Nephron progenitor cell (in vitro differentiated cells): ENCODE results near the gene HS3ST4.

Source experiments
- DNase-seq: peaks from one replicate; pipeline ENCODE4 v3.0.0; 2021
- H3K27ac Mint-ChIP-seq: 2 replicates; pipeline ENCODE4 v1.8.0; 2021; ENCODE audit warnings: mild to moderate bottlenecking, moderate library complexity, mixed read lengths
- H3K27me3 Mint-ChIP-seq: 2 replicates; pipeline ENCODE4 v1.8.0; 2021; ENCODE audit warnings: mild to moderate bottlenecking, low read depth, mixed read lengths; ENCODE audit not compliant: poor library complexity
- H3K36me3 Mint-ChIP-seq: 2 replicates; pipeline ENCODE4 v1.8.0; 2021; ENCODE audit warnings: low read depth, mixed read lengths
- H3K4me1 Mint-ChIP-seq: 2 replicates; pipeline ENCODE4 v1.8.0; 2021; ENCODE audit warnings: mixed read lengths
- H3K4me3 Mint-ChIP-seq: 2 replicates; pipeline ENCODE4 v1.8.0; 2021; ENCODE audit warnings: mild to moderate bottlenecking, moderate library complexity, mixed read lengths
- H3K9me3 Mint-ChIP-seq: 2 replicates; pipeline ENCODE4 v1.8.0; 2021; ENCODE audit warnings: mild to moderate bottlenecking, moderate library complexity, mixed read lengths
- TF ChIP-seq, protein P1 (sequence below): fragments of 200-600 bp; sonication (generic); IDR thresholded peaks from 2 replicates; pipeline ENCODE4 v1.5.0; 2021; ENCODE audit warnings: antibody characterized with exemption

The HS3ST4 gene

GRCh38 chr16:25691519-25692091, at the start of gene HS3ST4:
TSS of gene HS3ST4 (plus strand) at chr16:25691959.
- Mint-ChIP-seq H3K36me3 (no peaks in the 10 kb centered on the region), H3K27me3 (peaks cover 49% of the 10 kb centered on the region), H3K4me3 (peak within 1 kb of the TSS; percentile 88), H3K9me3 (no peaks in the 10 kb centered on the region), H3K4me1 (peaks cover 36% of the 10 kb centered on the region), H3K27ac (no peak within 1 kb of the TSS)
- peak; percentile 72 for DNase-seq
- TF ChIP-seq, protein P1, sequence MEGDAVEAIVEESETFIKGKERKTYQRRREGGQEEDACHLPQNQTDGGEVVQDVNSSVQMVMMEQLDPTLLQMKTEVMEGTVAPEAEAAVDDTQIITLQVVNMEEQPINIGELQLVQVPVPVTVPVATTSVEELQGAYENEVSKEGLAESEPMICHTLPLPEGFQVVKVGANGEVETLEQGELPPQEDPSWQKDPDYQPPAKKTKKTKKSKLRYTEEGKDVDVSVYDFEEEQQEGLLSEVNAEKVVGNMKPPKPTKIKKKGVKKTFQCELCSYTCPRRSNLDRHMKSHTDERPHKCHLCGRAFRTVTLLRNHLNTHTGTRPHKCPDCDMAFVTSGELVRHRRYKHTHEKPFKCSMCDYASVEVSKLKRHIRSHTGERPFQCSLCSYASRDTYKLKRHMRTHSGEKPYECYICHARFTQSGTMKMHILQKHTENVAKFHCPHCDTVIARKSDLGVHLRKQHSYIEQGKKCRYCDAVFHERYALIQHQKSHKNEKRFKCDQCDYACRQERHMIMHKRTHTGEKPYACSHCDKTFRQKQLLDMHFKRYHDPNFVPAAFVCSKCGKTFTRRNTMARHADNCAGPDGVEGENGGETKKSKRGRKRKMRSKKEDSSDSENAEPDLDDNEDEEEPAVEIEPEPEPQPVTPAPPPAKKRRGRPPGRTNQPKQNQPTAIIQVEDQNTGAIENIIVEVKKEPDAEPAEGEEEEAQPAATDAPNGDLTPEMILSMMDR, result no peak

DNA sequence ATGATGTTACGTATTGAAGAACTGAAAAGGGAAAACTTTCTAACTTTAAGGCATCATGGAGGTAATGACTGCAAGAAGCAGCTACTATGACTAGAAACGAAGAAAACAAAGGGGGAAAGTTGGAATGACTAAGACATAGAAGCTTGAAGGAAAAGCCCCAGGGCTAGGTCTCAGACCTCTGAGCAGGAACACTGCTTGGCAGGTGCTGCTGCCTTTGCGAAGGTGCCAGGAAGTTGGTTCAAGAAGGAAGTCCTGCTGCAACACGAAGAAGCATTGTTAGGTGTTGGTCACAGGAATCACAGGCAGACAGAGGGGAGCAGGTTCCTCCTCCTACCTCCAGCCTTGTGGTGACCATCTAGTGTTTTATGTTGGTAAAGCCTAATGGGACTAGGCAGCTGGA, 48.1 kb upstream of the HS3ST4 start:
- Mint-ChIP-seq H3K4me1 (no peaks in the 10 kb centered on the region), H3K27ac (no peak overlapping the region), H3K36me3 (no peaks in the 10 kb centered on the region), H3K27me3 (peaks cover 3% of the 10 kb centered on the region), H3K4me3 (no peak overlapping the region), H3K9me3 (no peaks in the 10 kb centered on the region)
- TF ChIP-seq, protein P1, result no peak
- no peak for DNase-seq

- Mint-ChIP-seq H3K9me3 (no peaks in the 10 kb centered on the region), H3K4me1 (peaks cover 13% of the 10 kb centered on the region), H3K27ac (no peak overlapping the region), H3K4me3 (no peak overlapping the region), H3K36me3 (no peaks in the 10 kb centered on the region), H3K27me3 (peaks cover 4% of the 10 kb centered on the region)
- TF ChIP-seq, protein P1, result no peak
- DNase-seq, result no peak
Measured at GRCh38 chr16:25656639-25657038, 35.1 kb upstream of the HS3ST4 start.

- H3K36me3 Mint-ChIP-seq, result no peaks in the 10 kb centered on the region
- TF ChIP-seq, protein P1, result no peak
- H3K27ac Mint-ChIP-seq, result no peak overlapping the region
- H3K4me3 Mint-ChIP-seq, result no peak overlapping the region
- no peaks in the 10 kb centered on the region for H3K4me1 Mint-ChIP-seq
- DNase-seq, result no peak
- peaks cover 6% of the 10 kb centered on the region for H3K9me3 Mint-ChIP-seq
- H3K27me3 Mint-ChIP-seq, result peaks cover 3% of the 10 kb centered on the region
Measured at GRCh38 chr16:25676820-25677219, 14.9 kb upstream of the HS3ST4 start.

DNA sequence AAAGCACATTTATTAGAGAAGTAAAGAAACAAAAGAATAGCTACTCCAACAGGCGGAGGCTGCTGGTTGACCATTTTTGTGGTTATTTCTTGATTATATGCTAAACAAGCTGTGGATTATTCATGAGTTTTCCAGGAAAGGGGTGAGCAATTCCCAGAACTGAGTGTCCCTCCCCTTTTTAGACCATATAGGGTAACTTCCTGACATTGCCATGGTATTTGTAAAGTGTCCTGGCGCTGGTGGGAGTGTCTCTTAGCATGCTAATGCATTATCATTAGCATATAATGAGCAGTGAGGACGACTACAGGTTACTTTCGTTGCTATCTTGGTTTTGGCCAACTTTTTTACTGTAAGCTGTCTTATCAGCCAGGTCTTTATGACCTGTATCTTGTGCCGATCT, 12.2 kb upstream of the HS3ST4 start:
- TF ChIP-seq, protein P1, result no peak
- DNase-seq, result no peak
- H3K4me3 Mint-ChIP-seq, result no peak overlapping the region
- H3K4me1 Mint-ChIP-seq, result no peaks in the 10 kb centered on the region
- H3K27me3 Mint-ChIP-seq, result peaks cover 3% of the 10 kb centered on the region
- H3K36me3 Mint-ChIP-seq, result no peaks in the 10 kb centered on the region
- no peaks in the 10 kb centered on the region for H3K9me3 Mint-ChIP-seq
- no peak overlapping the region for H3K27ac Mint-ChIP-seq

- H3K27me3 Mint-ChIP-seq, result peaks cover 31% of the 10 kb centered on the region
- TF ChIP-seq, protein P1, result no peak
- no peak overlapping the region for H3K27ac Mint-ChIP-seq
- no peak overlapping the region for H3K4me3 Mint-ChIP-seq
- no peaks in the 10 kb centered on the region for H3K36me3 Mint-ChIP-seq
- no peaks in the 10 kb centered on the region for H3K9me3 Mint-ChIP-seq
- no peak for DNase-seq
- H3K4me1 Mint-ChIP-seq, result peaks cover 30% of the 10 kb centered on the region
Measured at GRCh38 chr16:25689137-25689836, 2.5 kb upstream of the HS3ST4 start.
